ENCODE data around the gene CFAP73. TPM values are rescaled to one million over a fixed set of nuclear protein-coding genes. Genes with fewer than 3 reads are reported as not detected.

CFAP73 gene
- total RNA-seq, 1 donor from 2014 or later = not detected

DNA sequence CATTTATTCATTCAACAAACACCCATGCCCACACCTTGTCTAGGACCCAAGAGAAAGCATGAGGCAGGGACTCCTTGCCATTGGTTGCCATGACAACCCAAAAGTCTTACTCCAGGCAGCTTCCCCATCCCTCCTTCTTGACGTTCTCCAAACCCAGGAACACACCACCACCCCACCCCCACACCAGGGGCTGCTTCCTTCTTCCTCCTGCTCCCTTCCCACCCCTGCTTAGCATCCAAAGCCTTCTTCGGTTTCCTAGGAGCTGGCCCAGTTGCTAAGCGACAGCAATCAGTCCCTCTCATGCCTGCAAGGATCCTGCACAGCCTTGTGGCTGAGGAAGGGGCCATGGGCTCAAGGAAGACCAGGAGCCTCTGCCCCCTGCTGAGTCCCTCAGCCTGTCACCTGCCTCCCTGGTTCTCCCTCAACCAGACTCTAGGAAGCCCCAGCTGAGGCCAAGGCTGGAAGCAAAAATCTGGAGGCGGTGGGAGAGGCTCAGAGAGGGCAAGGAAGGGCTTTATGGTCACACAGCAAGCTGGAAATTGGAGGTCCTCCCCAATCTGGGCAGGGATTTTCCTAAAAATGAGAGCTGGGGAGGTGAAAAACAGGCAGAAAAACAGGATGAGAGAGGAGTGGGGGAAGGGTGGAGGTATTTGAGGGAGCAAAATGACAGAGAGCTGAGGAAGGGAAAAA, 29.4 kb upstream of the CFAP73 start:
- no peak for DNase-seq (ENCODE audit: low read depth, low spot score)

GRCh38 chr12:113120670-113121370, 28.7 kb upstream of the CFAP73 start:
- no peak for DNase-seq (ENCODE audit: low read depth, low spot score)

DNA sequence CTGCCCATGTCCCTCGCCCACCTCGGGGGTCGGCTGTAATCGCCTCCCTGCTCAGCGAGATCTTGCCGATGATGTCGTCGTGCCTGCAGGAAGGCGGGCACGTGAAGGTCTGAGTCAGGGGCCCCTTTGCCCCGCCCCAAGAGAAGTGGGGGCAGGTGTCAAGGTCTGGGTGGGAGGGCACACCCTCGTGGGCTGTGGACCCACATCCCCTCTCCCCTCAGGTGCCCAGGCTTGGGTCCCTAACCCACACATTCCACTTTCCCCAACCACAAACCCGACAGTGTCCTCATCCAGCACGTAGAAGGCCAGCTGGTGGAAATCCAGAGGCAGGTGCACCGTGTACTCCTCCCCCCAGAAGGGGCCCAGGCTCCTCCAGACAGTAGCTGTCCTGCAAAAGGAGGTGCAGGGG, 21.7 kb upstream of the CFAP73 start:
- DNase-seq (ENCODE audit: low read depth, low spot score) = no peak

GRCh38 chr12:113128802-113129663, 20.5 kb upstream of the CFAP73 start:
- no peak for DNase-seq (ENCODE audit: low read depth, low spot score)

GRCh38 chr12:113129664-113130456, 19.7 kb upstream of the CFAP73 start:
- no peak for DNase-seq (ENCODE audit: low read depth, low spot score)

DNA sequence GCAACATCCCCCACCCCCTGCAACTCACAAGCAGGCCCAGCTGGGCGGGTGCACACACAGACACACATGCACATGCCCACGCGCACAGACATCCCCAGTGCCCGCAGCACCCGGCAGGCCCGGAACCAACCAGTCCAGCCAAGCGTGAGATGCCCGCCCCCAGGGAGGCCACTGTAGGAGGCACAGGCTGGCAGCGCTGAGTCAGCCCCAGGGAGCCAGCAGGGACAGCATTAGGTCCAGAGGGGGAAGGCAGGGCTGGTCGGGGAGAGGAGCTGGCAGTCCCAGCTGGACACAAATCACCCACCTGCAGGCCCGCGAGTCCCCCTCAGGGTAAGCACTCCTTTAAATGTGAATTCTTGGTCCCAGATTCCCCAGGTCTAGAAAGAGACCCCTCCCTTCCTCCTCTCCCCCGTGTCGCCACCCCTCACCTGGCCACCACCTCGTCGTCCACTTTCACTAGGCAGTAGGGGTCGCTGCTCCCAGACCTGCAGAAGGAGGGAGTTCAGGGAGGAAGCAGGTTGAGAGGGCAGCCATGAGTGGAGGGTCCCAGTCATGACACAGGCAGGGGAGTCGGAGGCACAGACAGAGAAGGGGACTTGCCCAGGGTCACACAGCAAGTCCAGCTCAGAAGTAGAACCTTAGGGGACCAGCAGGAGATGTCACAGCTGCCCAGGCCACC, 18.9 kb upstream of the CFAP73 start:
- DNase-seq (ENCODE audit: low read depth, low spot score) = no peak

DNA sequence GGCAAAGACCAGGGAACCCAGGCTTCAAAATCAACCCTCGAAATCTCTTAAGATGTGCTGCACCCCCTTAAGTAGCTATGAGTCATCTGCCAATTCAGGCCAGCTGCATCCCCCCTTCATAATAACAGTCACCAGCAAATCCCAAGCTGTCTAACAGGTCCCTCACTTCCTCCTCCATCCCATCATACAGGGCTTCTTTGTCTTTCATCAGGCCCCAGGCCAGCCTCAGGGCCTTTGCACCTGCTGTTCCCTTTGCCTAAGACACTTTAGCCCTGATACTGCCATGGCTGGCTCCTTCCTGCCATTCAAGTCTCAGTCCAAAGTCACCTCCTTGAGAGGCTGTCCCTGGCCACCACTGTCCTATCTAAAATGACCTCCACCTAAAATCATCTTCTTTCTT, 18.0 kb upstream of the CFAP73 start:
- DNase-seq (ENCODE audit: low read depth, low spot score) = no peak

- DNase-seq (ENCODE audit: low read depth, low spot score) = no peak
Observed at GRCh38 chr12:113133036-113133435, 16.5 kb upstream of the CFAP73 start.

GRCh38 chr12:113133666-113134065, 15.9 kb upstream of the CFAP73 start:
- no peak for DNase-seq (ENCODE audit: low read depth, low spot score)

GRCh38 chr12:113134071-113134470, 15.5 kb upstream of the CFAP73 start:
- DNase-seq (ENCODE audit: low read depth, low spot score) = no peak

- DNase-seq (ENCODE audit: low read depth, low spot score) = no peak
Observed at GRCh38 chr12:113134521-113134951, 15.0 kb upstream of the CFAP73 start.

DNA sequence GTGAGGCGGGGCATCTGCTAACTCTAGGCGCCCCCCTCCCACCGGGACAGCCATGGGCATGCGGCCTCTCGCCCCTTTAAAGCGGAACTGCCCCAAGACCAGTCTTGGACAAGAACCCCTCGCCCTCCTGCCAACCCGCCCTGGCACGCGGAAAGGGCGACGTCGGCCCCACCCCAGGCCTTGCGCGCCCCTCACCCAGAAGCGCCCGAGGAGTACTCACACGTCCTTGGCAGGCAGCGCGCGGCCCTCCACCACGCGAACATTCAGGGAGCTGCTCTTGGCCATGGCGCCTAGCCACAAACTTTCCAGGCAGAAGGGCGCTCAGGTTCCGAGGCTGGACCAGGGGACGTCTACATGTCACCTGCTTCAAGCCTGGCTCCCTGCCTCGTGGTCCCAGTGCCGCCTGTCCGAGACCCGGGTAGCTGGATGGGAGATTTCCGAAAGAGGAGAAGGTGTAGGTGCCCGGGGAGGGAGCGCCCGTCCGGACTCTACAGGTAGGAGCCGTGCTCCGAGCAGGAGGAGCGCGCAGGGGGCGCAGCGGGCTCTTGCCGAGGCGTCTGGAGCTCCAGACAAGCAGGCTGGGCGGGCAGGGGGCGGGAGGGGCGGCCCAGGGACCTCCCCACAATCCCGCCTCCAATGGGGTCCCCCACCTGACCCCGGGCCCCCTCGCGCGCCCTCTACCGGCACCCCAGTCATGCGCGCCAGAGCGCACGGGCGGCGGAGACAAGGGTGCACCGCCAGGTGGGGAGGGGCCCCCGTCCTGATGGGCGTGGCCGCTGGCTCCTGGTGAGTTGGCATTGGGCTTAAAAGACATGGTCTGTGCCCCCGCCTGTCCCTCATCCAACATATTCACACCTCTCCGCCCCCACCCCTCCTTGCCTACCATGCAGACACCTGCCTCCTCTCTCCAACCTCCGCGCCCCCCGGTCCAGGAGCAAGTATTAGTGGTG, 14.1 kb upstream of the CFAP73 start, which contains the start of gene RASAL1:
Gene RASAL1, minus strand, starts transcription at position 584 of the 950 bp plus-strand sequence. Its CDS starts 299 bp downstream, at position 285.
- no peak for DNase-seq (ENCODE audit: low read depth, low spot score)

- DNase-seq (ENCODE audit: low read depth, low spot score) = no peak
Observed at GRCh38 chr12:113136128-113136989, 13.2 kb upstream of the CFAP73 start.

DNA sequence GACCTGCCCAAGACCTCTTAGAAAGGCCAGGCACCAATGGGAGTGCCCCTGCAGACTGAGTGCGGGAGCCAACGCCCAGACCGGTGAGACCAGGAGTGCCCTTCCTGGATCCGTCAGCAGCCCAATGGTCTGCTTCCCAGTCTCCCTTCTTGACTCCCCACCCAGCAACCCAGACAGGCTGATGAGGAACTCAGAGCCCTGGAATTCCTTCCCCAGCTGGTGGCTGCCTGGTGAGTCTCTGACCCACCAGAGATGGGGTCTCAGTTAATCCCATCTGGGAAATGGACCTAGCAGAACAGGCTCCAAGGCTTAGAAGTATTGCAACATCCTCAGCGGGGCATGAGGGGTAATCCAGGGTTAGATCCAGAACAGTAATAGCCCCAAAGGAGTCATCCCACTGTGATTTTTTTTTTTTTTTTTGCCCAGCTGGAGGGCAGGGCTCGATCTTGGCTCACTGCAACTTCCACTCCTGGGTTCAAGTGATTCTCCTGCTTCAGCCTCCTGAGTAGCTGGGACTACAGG, 12.5 kb upstream of the CFAP73 start:
- no peak for DNase-seq (ENCODE audit: low read depth, low spot score)

DNA sequence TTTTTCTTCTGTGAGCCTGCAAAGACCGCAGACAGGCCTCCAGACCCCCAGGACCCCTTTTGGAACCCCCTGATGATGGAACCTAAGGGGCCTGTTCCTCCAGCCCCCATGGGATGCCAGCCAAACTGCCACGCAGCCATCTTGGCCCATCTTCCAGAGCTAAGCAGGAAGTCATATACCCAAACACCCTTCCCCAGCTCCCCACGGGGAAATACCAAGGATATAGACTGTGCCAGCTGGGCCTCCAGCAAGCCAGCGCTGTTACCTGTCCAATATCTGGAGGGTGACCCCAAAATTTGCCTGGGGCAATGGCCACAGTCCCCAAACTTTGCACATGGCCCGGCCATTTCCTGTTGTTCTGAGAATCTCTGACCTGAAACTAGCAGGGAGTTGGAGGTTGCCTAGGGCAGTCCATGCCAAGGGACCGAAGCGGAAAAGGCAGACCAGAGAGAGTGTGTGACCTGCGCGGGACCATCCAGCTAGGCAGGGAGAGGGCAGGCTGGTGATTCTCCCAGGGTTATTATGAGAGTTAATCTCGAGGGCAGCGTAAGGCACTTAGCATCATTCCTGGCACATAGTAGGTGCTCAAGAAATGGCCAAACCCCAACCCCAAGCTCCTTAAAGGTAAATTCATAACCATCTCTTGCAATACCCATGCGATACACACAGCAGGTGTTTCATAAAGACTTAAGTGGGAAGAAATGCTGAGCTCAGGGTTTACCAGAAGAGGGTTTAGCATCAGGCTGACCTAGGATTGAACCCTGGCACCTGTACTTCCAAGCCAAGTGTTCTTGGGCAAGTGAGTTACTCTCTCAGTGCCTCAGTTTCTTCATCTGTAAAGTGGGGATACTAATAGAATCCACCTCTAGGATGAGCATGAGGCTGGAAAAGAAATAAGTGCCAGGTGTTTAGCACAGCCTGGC, 11.4 kb upstream of the CFAP73 start:
- no peak for DNase-seq (ENCODE audit: low read depth, low spot score)

DNA sequence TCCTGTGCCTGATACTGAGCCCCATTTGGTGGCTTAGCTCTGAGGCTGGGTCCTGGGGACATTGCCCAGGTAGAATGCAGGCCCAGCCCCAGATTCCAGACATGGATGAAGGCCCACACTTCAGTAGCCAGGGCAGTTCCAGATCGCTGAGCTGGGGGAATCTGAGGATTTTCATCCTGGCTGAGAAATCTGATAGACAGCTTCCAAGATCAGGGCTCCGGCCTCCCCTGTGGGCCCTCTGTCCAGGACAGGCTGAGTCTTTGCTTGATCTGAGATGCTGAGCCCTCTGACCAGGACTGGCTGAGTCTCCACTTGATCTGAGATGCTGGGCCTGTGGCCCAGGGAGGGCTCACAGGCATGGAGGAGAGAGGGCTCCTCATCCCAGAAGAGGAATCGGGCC, 10.7 kb upstream of the CFAP73 start:
- DNase-seq (ENCODE audit: low read depth, low spot score) = no peak

DNA sequence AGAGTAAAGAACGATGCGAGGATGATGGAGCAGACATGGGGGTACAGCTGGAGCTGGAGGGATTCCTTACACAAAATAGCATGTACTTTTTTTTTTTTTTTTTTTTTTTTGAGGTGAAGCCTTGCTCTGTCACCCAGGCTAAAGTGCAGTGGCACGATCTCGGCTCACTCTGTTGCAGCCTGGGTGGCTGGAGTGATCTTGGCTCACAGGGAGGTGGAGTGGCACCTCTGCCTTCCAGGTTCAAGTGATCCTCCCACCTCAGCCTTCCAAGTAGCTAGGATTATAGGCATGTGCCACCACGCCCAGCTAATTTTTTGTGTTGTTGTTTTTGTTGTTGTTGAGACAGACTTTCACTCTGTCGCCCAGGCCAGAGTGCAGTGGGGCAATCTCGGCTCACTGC, 8.8 kb upstream of the CFAP73 start:
- DNase-seq (ENCODE audit: low read depth, low spot score) = no peak

Measured in pulmonary artery endothelial cell (primary cell).